Keratinocyte (primary cell): ENCODE results near the gene NRP1. TPM values are rescaled to one million over a fixed set of nuclear protein-coding genes. Genes with fewer than 3 reads are reported as not detected.

Experiments used
- DNase-seq: peaks from one replicate; pipeline ENCODE4 v3.0.0-alpha.2; 2011; ENCODE audit warnings: low read depth, missing footprints, low spot score
- FAIRE-seq: peaks from 2 replicates; lab custom pipeline; 2011; peaks lifted over from hg19 to GRCh38; lab: Jason Lieb, UNC
- H2AFZ ChIP-seq: 2 replicates; pipeline ENCODE4 v1.6.0; 2012; ENCODE audit warnings: low read length, control low read depth, inconsistent platforms; ENCODE audit not compliant: control insufficient read depth
- H3K27ac ChIP-seq: 2 replicates; pipeline ENCODE4 v1.5.1; 2011; ENCODE audit warnings: low read length; ENCODE audit not compliant: control insufficient read depth, insufficient read depth
- H3K27me3 ChIP-seq: 3 replicates; pipeline ENCODE4 v1.6.0; 2011; ENCODE audit warnings: low read length; ENCODE audit not compliant: control insufficient read depth, insufficient read depth; ENCODE audit errors: extremely low read depth
- H3K36me3 ChIP-seq, 2 experiments: 2 replicates in 1 of 2; 3 replicates in 1 of 2; pipeline ENCODE4 v1.5.1; 2011; ENCODE audit warnings: low read length in 2 of 2, mild to moderate bottlenecking in 1 of 2; ENCODE audit not compliant: control insufficient read depth in 2 of 2, insufficient read depth in 2 of 2; ENCODE audit errors: extremely low read depth in 1 of 2
- H3K4me1 ChIP-seq: 3 replicates; pipeline ENCODE4 v1.5.1; 2011; ENCODE audit warnings: low read length; ENCODE audit not compliant: control insufficient read depth, insufficient read depth; ENCODE audit errors: extremely low read depth
- H3K4me2 ChIP-seq: 3 replicates; pipeline ENCODE4 v1.6.0; 2011; ENCODE audit warnings: low read depth, low read length; ENCODE audit not compliant: control insufficient read depth, insufficient read depth; ENCODE audit errors: extremely low read depth
- H3K4me3 ChIP-seq, 3 experiments: fragments of 200-600 bp in 1 of 3; sonication (generic) in 1 of 3; 2 replicates in 2 of 3; 3 replicates in 1 of 3; pipeline ENCODE4 v1.5.1; 2011 to 2016; ENCODE audit warnings: low read length in 3 of 3, mild to moderate bottlenecking in 3 of 3, control low read depth in 2 of 3, inconsistent platforms in 1 of 3, low read depth in 1 of 3, mixed read lengths in 1 of 3, mixed run types in 1 of 3, moderate library complexity in 1 of 3; ENCODE audit not compliant: control insufficient read depth in 2 of 3, insufficient read depth in 2 of 3; ENCODE audit errors: extremely low read depth in 1 of 3
- H3K79me2 ChIP-seq: 2 replicates; pipeline ENCODE4 v1.6.0; 2012; ENCODE audit warnings: low read length; ENCODE audit not compliant: control insufficient read depth, insufficient read depth
- H3K9ac ChIP-seq: 3 replicates; pipeline ENCODE4 v1.6.0; 2011; ENCODE audit warnings: low read length; ENCODE audit not compliant: control insufficient read depth, insufficient read depth; ENCODE audit errors: extremely low read depth
- H3K9me1 ChIP-seq: 3 replicates; pipeline ENCODE4 v1.6.0; 2011; ENCODE audit warnings: low read length; ENCODE audit not compliant: control insufficient read depth, insufficient read depth; ENCODE audit errors: extremely low read depth
- H3K9me3 ChIP-seq: 2 replicates; pipeline ENCODE4 v1.5.1; 2012; ENCODE audit warnings: low read depth, low read length; ENCODE audit not compliant: control insufficient read depth
- H4K20me1 ChIP-seq: 3 replicates; pipeline ENCODE4 v1.6.0; 2011; ENCODE audit warnings: low read length; ENCODE audit not compliant: control insufficient read depth, insufficient read depth; ENCODE audit errors: extremely low read depth
- EZH2 ChIP-seq: IDR thresholded peaks from one replicate; pipeline ENCODE4 v1.6.1; 2012; ENCODE audit warnings: inconsistent platforms, mild to moderate bottlenecking, low read length, moderate library complexity
- dilution Hi-C: fragments of 300-500 bp; cut with MboI; formaldehyde crosslinking; loops from one replicate; pipeline ENCODE4 v1.7.0; 2020; ENCODE audit warnings: low sequenced_read_pairs; ENCODE audit not compliant: extremely low pct_ligation_motif_present
- polyA plus RNA-seq, 5 experiments: library from polyadenylated mRNA; depleted of rRNA in 3 of 5; stranded (reverse) in 3 of 5; stranded (forward) in 1 of 5; unstranded in 1 of 5; fragments of >200 nt; gene quantifications; 1 replicate in 1 of 5; 2 replicates in 3 of 5; 3 replicates in 1 of 5; pipeline versions ENCODE4 v1.2.1 to v1.2.3, GENCODE V29; 2011 to 2012; ENCODE audit warnings: missing spikeins in 2 of 5, low read depth in 1 of 5, low replicate concordance in 1 of 5
- TF ChIP-seq, protein P1 (sequence below), 3 experiments: IDR thresholded peaks in 1 of 3; conservative IDR thresholded peaks in 1 of 3; optimal IDR thresholded peaks in 1 of 3; 2 replicates in 2 of 3; 3 replicates in 1 of 3; pipeline versions ENCODE3 to v1.5.1; 2011; ENCODE audit warnings: low read length in 3 of 3, mild to moderate bottlenecking in 3 of 3, moderate library complexity in 2 of 3, control low read depth in 1 of 3, inconsistent platforms in 1 of 3; ENCODE audit not compliant: insufficient read depth in 2 of 3; ENCODE audit errors: extremely low read depth in 1 of 3

Gene NRP1
- polyA plus RNA-seq, 1 donor (not counting 4 experiments of a cell fraction or from before 2014, with no cell fraction given): 36.2 TPM

GRCh38 chr10:33358016-33358415 lies 23.5 kb upstream of the NRP1 start:
- H3K4me3 ChIP-seq: no peak overlapping the region
- TF ChIP-seq EZH2: no peak
- TF ChIP-seq, protein P1, sequence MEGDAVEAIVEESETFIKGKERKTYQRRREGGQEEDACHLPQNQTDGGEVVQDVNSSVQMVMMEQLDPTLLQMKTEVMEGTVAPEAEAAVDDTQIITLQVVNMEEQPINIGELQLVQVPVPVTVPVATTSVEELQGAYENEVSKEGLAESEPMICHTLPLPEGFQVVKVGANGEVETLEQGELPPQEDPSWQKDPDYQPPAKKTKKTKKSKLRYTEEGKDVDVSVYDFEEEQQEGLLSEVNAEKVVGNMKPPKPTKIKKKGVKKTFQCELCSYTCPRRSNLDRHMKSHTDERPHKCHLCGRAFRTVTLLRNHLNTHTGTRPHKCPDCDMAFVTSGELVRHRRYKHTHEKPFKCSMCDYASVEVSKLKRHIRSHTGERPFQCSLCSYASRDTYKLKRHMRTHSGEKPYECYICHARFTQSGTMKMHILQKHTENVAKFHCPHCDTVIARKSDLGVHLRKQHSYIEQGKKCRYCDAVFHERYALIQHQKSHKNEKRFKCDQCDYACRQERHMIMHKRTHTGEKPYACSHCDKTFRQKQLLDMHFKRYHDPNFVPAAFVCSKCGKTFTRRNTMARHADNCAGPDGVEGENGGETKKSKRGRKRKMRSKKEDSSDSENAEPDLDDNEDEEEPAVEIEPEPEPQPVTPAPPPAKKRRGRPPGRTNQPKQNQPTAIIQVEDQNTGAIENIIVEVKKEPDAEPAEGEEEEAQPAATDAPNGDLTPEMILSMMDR (optimal IDR thresholded peaks at IDR 0.05 in 1 of 3, IDR thresholded peaks at IDR 0.05 in 1 of 3, conservative IDR thresholded peaks at IDR 0.05 in 1 of 3; ENCODE audit: extremely low read depth in 1 of 3, insufficient read depth in 2 of 3, low read length in 3 of 3): no peak
- DNase-seq: no peak
- H3K9ac ChIP-seq: no peak overlapping the region
- H3K4me1 ChIP-seq: peaks cover 16% of the 10 kb centered on the region
- FAIRE-seq: no peak
- H3K4me2 ChIP-seq: no peak overlapping the region
- no peaks in the 10 kb centered on the region for H3K9me1 ChIP-seq
- H3K9me3 ChIP-seq: no peaks in the 10 kb centered on the region
- H3K27ac ChIP-seq: no peak overlapping the region
- no peaks in the 10 kb centered on the region for H4K20me1 ChIP-seq
- H3K79me2 ChIP-seq: no peaks in the 10 kb centered on the region
- dilution Hi-C loops: no loop called here
- H3K27me3 ChIP-seq: no peaks in the 10 kb centered on the region
- no peaks in the 10 kb centered on the region for H3K36me3 ChIP-seq
- no peak overlapping the region for H2AFZ ChIP-seq

GRCh38 chr10:33355274-33355673 lies 20.8 kb upstream of the NRP1 start:
- no peak for TF ChIP-seq EZH2
- TF ChIP-seq, protein P1 (optimal IDR thresholded peaks at IDR 0.05 in 1 of 3, IDR thresholded peaks at IDR 0.05 in 1 of 3, conservative IDR thresholded peaks at IDR 0.05 in 1 of 3; ENCODE audit: extremely low read depth in 1 of 3, insufficient read depth in 2 of 3, low read length in 3 of 3): no peak
- H3K27ac ChIP-seq: no peak overlapping the region
- H2AFZ ChIP-seq: no peak overlapping the region
- no peaks in the 10 kb centered on the region for H3K9me1 ChIP-seq
- no peaks in the 10 kb centered on the region for H4K20me1 ChIP-seq
- no peak overlapping the region for H3K4me3 ChIP-seq
- dilution Hi-C loops: no loop called here
- no peak for DNase-seq
- no peak overlapping the region for H3K9ac ChIP-seq
- H3K27me3 ChIP-seq: no peaks in the 10 kb centered on the region
- no peaks in the 10 kb centered on the region for H3K79me2 ChIP-seq
- H3K36me3 ChIP-seq: no peaks in the 10 kb centered on the region
- no peak overlapping the region for H3K4me2 ChIP-seq
- peaks cover 21% of the 10 kb centered on the region for H3K4me1 ChIP-seq
- no peak for FAIRE-seq
- no peaks in the 10 kb centered on the region for H3K9me3 ChIP-seq
